Transverse colon (tissue), 3 donors: ENCODE results near the gene ASIP.

Experiments used
- EP300 ChIP-seq: sonication (generic); formaldehyde crosslinking; IDR thresholded peaks from one replicate; pipeline ENCODE4 v1.6.1; 2017; ENCODE audit warnings: antibody characterized with exemption, low read depth
- POLR2A ChIP-seq: fragments of 450-650 bp; IDR thresholded peaks from one replicate; pipeline ENCODE4 v1.6.1; 2016; ENCODE audit warnings: antibody characterized with exemption, mild to moderate bottlenecking, moderate library complexity
- TF ChIP-seq, protein P1 (sequence below), 5 experiments: fragments of 200-600 bp in 3 of 5; fragments of 450-650 bp in 2 of 5; sonication (generic) in 3 of 5; IDR thresholded peaks; 1 replicate in 2 of 5; 2 replicates in 3 of 5; pipeline ENCODE4 v1.5.1; 2016 to 2017; ENCODE audit warnings: antibody characterized with exemption in 5 of 5, inconsistent platforms in 3 of 5, mild to moderate bottlenecking in 2 of 5, moderate library complexity in 1 of 5

DNA sequence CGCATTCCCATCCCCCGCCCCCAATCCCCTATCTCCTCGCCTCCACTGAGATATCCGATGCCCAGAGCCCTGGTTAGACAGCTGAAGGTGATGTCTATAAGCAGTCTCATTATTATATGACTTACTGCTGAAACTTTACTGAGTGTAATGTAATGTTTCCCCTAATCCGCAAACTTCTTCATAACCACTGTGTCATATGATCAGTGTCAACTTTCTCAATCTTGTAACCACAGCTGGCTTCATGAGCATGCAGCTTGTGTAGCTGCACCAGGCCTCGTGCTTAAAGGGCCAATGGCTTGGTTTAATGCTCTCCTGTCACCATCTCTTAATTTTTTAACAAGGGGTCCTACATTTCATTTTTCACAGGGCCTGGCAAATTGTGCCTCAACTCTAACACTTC lies 8.1 kb downstream of the ASIP start:
- TF ChIP-seq, protein P1, sequence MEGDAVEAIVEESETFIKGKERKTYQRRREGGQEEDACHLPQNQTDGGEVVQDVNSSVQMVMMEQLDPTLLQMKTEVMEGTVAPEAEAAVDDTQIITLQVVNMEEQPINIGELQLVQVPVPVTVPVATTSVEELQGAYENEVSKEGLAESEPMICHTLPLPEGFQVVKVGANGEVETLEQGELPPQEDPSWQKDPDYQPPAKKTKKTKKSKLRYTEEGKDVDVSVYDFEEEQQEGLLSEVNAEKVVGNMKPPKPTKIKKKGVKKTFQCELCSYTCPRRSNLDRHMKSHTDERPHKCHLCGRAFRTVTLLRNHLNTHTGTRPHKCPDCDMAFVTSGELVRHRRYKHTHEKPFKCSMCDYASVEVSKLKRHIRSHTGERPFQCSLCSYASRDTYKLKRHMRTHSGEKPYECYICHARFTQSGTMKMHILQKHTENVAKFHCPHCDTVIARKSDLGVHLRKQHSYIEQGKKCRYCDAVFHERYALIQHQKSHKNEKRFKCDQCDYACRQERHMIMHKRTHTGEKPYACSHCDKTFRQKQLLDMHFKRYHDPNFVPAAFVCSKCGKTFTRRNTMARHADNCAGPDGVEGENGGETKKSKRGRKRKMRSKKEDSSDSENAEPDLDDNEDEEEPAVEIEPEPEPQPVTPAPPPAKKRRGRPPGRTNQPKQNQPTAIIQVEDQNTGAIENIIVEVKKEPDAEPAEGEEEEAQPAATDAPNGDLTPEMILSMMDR (IDR thresholded peaks at IDR 0.05) = no peak
- TF ChIP-seq POLR2A (no peak), EP300 (no peak)
